OCI-LY3 (cell line): Measurements from ENCODE around the gene GDF3.
"Not testable (repeated sequence)": the region's sequence is repeated elsewhere in the genome, so short reads cannot be mapped to it uniquely, and the experiment has no call there.

Source experiments
- H2AFZ ChIP-seq: fragments of 200-600, 300-600 bp; shearing (Covaris generic); 2 replicates; pipeline ENCODE4 v1.6.0; 2014; ENCODE audit warnings: antibody characterized with exemption, low read depth, low read length
- H3K27ac ChIP-seq: fragments of 200-600, 300-600 bp; sonication (generic); 2 replicates; pipeline ENCODE4 v1.5.1; 2014; ENCODE audit warnings: mild to moderate bottlenecking, low read length, moderate library complexity, mixed read lengths
- H3K27me3 ChIP-seq: fragments of 200-600, 300-600 bp; sonication (generic); 2 replicates; pipeline ENCODE4 v1.6.1; 2014; ENCODE audit warnings: low read depth, low read length, mixed read lengths
- H3K36me3 ChIP-seq: fragments of 200-600, 300-600 bp; sonication (generic); replicated peaks from 2 replicates; pipeline ENCODE3; 2014; ENCODE audit warnings: low read depth, low read length, mixed read lengths
- H3K4me1 ChIP-seq: fragments of 300-600, 200-600 bp; sonication (generic); 2 replicates; pipeline ENCODE4 v1.6.1; 2014; ENCODE audit warnings: low read length, mixed read lengths
- H3K4me2 ChIP-seq: fragments of 200-600, 300-600 bp; sonication (generic); 2 replicates; pipeline ENCODE4 v1.6.1; 2014; ENCODE audit warnings: low read length, mixed read lengths
- H3K4me3 ChIP-seq: fragments of 300-600, 200-600 bp; sonication (generic); 2 replicates; pipeline ENCODE4 v1.5.1; 2014; ENCODE audit warnings: antibody characterized with exemption, mild to moderate bottlenecking, low read length, moderate library complexity
- H3K79me2 ChIP-seq: fragments of 300-600, 200-600 bp; shearing (Covaris generic); 2 replicates; pipeline ENCODE4 v1.6.1; 2014; ENCODE audit warnings: mild to moderate bottlenecking, low read length, mixed read lengths
- H3K9ac ChIP-seq: fragments of 300-600, 200-600 bp; shearing (Covaris generic); 2 replicates; pipeline ENCODE4 v1.6.0; 2014; ENCODE audit warnings: mild to moderate bottlenecking, low read length, moderate library complexity
- H3K9me3 ChIP-seq: fragments of 200-600, 300-600 bp; shearing (Covaris generic); 2 replicates; pipeline ENCODE4 v1.6.1; 2014; ENCODE audit warnings: low read length, mixed read lengths; ENCODE audit not compliant: insufficient read depth
- H4K20me1 ChIP-seq: fragments of 200-600, 300-600 bp; sonication (generic); 2 replicates; pipeline ENCODE4 v1.6.1; 2016; ENCODE audit warnings: low read length, mixed read lengths; ENCODE audit not compliant: insufficient read depth
- CTCF ChIP-seq: fragments of 200-600, 300-600 bp; sonication (generic); IDR thresholded peaks from 2 replicates; pipeline ENCODE4 v1.5.1; 2014; ENCODE audit warnings: antibody characterized with exemption, low read length, low read depth
- EZH2phosphoT487 ChIP-seq: fragments of 200-600 bp; shearing (Covaris generic); IDR thresholded peaks from 2 replicates; pipeline ENCODE4 v1.6.1; 2018; ENCODE audit warnings: antibody characterized with exemption, mixed run types, low read depth

The GDF3 gene

GRCh38 chr12:7679251-7680045 is 16.1 kb downstream of the GDF3 start:
- no peaks in the 10 kb centered on the region for H3K9me3 ChIP-seq
- no peaks in the 10 kb centered on the region for H4K20me1 ChIP-seq
- H3K9ac ChIP-seq: no peak overlapping the region
- peaks cover 21% of the 10 kb centered on the region for H3K4me1 ChIP-seq
- H3K27me3 ChIP-seq: no peaks in the 10 kb centered on the region
- H3K4me2 ChIP-seq: no peak overlapping the region
- H3K4me3 ChIP-seq: no peak overlapping the region
- no peaks in the 10 kb centered on the region for H3K79me2 ChIP-seq
- H3K27ac ChIP-seq: no peak overlapping the region
- no peaks in the 10 kb centered on the region for H3K36me3 ChIP-seq
- TF ChIP-seq EZH2phosphoT487 (no peak), CTCF (no peak)
- no peak overlapping the region for H2AFZ ChIP-seq

- H3K27me3 ChIP-seq: no peaks in the 10 kb centered on the region
- H3K4me1 ChIP-seq: peaks cover 14% of the 10 kb centered on the region
- H4K20me1 ChIP-seq: no peaks in the 10 kb centered on the region
- no peak overlapping the region for H2AFZ ChIP-seq
- H3K27ac ChIP-seq: no peak overlapping the region
- no peaks in the 10 kb centered on the region for H3K79me2 ChIP-seq
- TF ChIP-seq EZH2phosphoT487 (no peak), CTCF (no peak)
- no peaks in the 10 kb centered on the region for H3K9me3 ChIP-seq
- no peak overlapping the region for H3K9ac ChIP-seq
- no peak overlapping the region for H3K4me3 ChIP-seq
- H3K36me3 ChIP-seq: no peaks in the 10 kb centered on the region
- no peak overlapping the region for H3K4me2 ChIP-seq
These were observed 16.8 kb downstream of the GDF3 start for GRCh38 chr12:7678744-7679143.

GRCh38 chr12:7677432-7677888 is 18.1 kb downstream of the GDF3 start:
- TF ChIP-seq CTCF: peak; percentile 61
- not testable (repeated sequence) for H3K79me2 ChIP-seq, H3K27me3 ChIP-seq, H4K20me1 ChIP-seq, H3K9me3 ChIP-seq, H3K36me3 ChIP-seq, H3K27ac ChIP-seq
- Histone ChIP-seq H3K4me3 (peak overlapping the region; percentile 70), H3K4me2 (peak overlapping the region; percentile 75), H3K4me1 (peaks cover 11% of the 10 kb centered on the region; the same call in 1 of the 2 replicates), H2AFZ (peak overlapping the region; percentile 85), H3K9ac (peak overlapping the region; percentile 25; the same call in 1 of the 2 replicates)

GRCh38 chr12:7675455-7675854 is 20.1 kb downstream of the GDF3 start:
- not testable (repeated sequence) for H3K9ac ChIP-seq, H3K27me3 ChIP-seq, H3K4me3 ChIP-seq, H3K36me3 ChIP-seq, H3K4me2 ChIP-seq, H3K79me2 ChIP-seq, H3K9me3 ChIP-seq, H2AFZ ChIP-seq, H3K27ac ChIP-seq, H4K20me1 ChIP-seq
- peaks cover 11% of the 10 kb centered on the region; the same call in 1 of the 2 replicates for H3K4me1 ChIP-seq
